DND-41 (cell line): ENCODE measurements around the gene PIEZO2.
"Not testable (repeated sequence)": the region's sequence is repeated elsewhere in the genome, so short reads cannot be mapped to it uniquely, and the experiment has no call there.

Experiments used
- ATAC-seq: fragments of 200-7000 bp; cut with Tn5 transposase; 3 replicates; pipeline ENCODE4 v1.9.1; 2021; ENCODE audit warnings: low read depth; ENCODE audit not compliant: insufficient read depth
- DNase-seq: peaks from one replicate; pipeline ENCODE4 v3.0.0-alpha.2; 2020
- H2AFZ ChIP-seq: 2 replicates; pipeline ENCODE4 v1.6.0; 2012; ENCODE audit warnings: low read depth, low read length
- H3K27ac ChIP-seq: 2 replicates; pipeline ENCODE4 v1.5.1; 2012; ENCODE audit warnings: low read length, inconsistent platforms
- H3K27me3 ChIP-seq: fragments of 200-600 bp; sonication (generic); 2 replicates; pipeline ENCODE4 v1.6.0; 2012; ENCODE audit warnings: low read length, mild to moderate bottlenecking, inconsistent platforms; ENCODE audit not compliant: insufficient read depth, poor library complexity
- H3K36me3 ChIP-seq: 2 replicates; pipeline ENCODE4 v1.5.1; 2012; ENCODE audit warnings: low read length, inconsistent platforms; ENCODE audit not compliant: insufficient read depth
- H3K4me1 ChIP-seq: 2 replicates; pipeline ENCODE4 v1.5.1; 2012; ENCODE audit warnings: mild to moderate bottlenecking, low read length; ENCODE audit not compliant: insufficient read depth
- H3K4me2 ChIP-seq: 2 replicates; pipeline ENCODE4 v1.6.0; 2012; ENCODE audit warnings: mild to moderate bottlenecking, moderate library complexity, low read length, inconsistent platforms; ENCODE audit not compliant: insufficient read depth
- H3K4me3 ChIP-seq, 2 experiments: fragments of 200-600 bp in 1 of 2; shearing (Covaris generic) in 1 of 2; 2 replicates each; pipeline ENCODE4 v1.5.1; 2012 to 2016; ENCODE audit warnings: inconsistent platforms in 2 of 2, low read length in 2 of 2, mild to moderate bottlenecking in 2 of 2, low read depth in 1 of 2, moderate library complexity in 1 of 2
- H3K79me2 ChIP-seq: 2 replicates; pipeline ENCODE4 v1.6.0; 2012; ENCODE audit warnings: low read length, inconsistent platforms; ENCODE audit not compliant: insufficient read depth
- H3K9ac ChIP-seq: 2 replicates; pipeline ENCODE4 v1.6.0; 2012; ENCODE audit warnings: low read depth, mild to moderate bottlenecking, inconsistent platforms, low read length, moderate library complexity
- H3K9me3 ChIP-seq: 2 replicates; pipeline ENCODE4 v1.5.1; 2012; ENCODE audit warnings: low read length, moderate library complexity, mild to moderate bottlenecking, inconsistent platforms; ENCODE audit not compliant: insufficient read depth, severe bottlenecking
- H4K20me1 ChIP-seq: 2 replicates; pipeline ENCODE4 v1.6.0; 2012; ENCODE audit warnings: low read length; ENCODE audit not compliant: insufficient read depth
- CTCF ChIP-seq: IDR thresholded peaks from 2 replicates; pipeline ENCODE4 v1.5.1; 2012; ENCODE audit warnings: borderline replicate concordance, low read length, moderate library complexity, mild to moderate bottlenecking; ENCODE audit not compliant: poor library complexity, severe bottlenecking; ENCODE audit errors: extremely low read depth
- EZH2 ChIP-seq: IDR thresholded peaks from 3 replicates; pipeline ENCODE4 v1.6.1; 2012; ENCODE audit warnings: borderline replicate concordance, low read depth, mild to moderate bottlenecking, moderate library complexity, low read length, inconsistent platforms; ENCODE audit not compliant: severe bottlenecking

PIEZO2 gene

DNA sequence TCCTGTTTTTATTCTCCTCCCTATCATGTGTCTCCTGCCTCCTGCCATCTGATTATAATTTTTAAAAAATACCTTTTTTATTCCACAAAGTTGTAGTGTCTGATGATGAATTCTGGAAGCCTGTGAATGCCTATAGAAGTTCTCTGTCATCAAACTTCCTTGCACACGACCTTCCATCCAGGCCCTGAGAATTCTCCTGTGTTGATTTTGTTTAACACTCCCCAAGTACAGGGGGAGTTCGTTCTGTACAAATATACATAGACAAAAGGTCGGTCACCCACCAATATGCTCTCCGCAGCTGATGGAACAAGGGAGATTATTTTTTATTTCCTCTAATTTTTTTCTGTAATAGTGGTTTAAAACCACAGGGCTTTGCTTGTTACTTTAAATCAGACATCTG lies 232.5 kb downstream of the PIEZO2 start:
- Histone ChIP-seq H4K20me1 (no peaks in the 10 kb centered on the region), H3K79me2 (no peaks in the 10 kb centered on the region), H2AFZ (no peak overlapping the region), H3K36me3 (no peaks in the 10 kb centered on the region), H3K27me3 (no peaks in the 10 kb centered on the region), H3K9ac (no peak overlapping the region), H3K4me2 (no peak overlapping the region), H3K4me3 (no peak overlapping the region), H3K9me3 (no peaks in the 10 kb centered on the region), H3K27ac (no peak overlapping the region), H3K4me1 (no peaks in the 10 kb centered on the region)
- DNase-seq: no peak
- TF ChIP-seq CTCF (no peak), EZH2 (no peak)
- ATAC-seq: no peak

DNA sequence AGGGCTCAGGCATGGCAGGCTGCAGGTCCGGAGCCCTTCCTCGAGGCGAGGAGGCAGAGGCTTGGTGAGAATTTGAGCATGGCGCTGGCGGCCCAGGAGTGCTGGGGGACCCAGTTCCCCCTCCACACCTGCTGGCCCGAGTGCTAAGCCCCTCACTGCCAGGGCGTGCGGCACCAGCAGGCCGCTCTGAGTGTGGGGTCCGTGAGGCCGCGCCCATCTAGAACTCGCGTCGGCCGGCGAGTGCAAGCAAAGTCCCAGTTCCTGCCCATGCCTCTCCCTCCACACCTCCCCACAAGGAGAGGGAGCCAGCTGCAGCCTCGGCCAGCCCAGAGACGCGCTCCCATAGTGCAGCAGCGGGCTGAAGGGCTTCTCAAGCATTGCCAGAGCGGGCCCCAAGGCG lies 233.0 kb downstream of the PIEZO2 start:
- Histone ChIP-seq H3K27me3 (no peaks in the 10 kb centered on the region), H4K20me1 (no peaks in the 10 kb centered on the region), H3K4me1 (no peaks in the 10 kb centered on the region), H3K4me3 (no peak overlapping the region), H3K36me3 (no peaks in the 10 kb centered on the region), H2AFZ (no peak overlapping the region), H3K9ac (no peak overlapping the region), H3K79me2 (no peaks in the 10 kb centered on the region), H3K27ac (no peak overlapping the region), H3K9me3 (no peaks in the 10 kb centered on the region), H3K4me2 (no peak overlapping the region)
- ATAC-seq (no peak), DNase-seq (no peak)
- TF ChIP-seq CTCF: no peak
- no peak for TF ChIP-seq EZH2

- H3K9me3 ChIP-seq: not testable (repeated sequence)
Observed at GRCh38 chr18:10915748-10916147, 233.6 kb downstream of the PIEZO2 start.

GRCh38 chr18:10914610-10915009 lies 234.8 kb downstream of the PIEZO2 start:
- H3K27me3 ChIP-seq, H3K4me1 ChIP-seq, H4K20me1 ChIP-seq, DNase-seq, H2AFZ ChIP-seq, H3K4me2 ChIP-seq, H3K27ac ChIP-seq, H3K36me3 ChIP-seq, H3K9ac ChIP-seq, H3K4me3 ChIP-seq, H3K9me3 ChIP-seq, ATAC-seq, H3K79me2 ChIP-seq: not testable (repeated sequence)

More at GRCh38 chr18:10915748-10916147, 233.6 kb downstream of the PIEZO2 start:
- not testable (repeated sequence) for ATAC-seq, H2AFZ ChIP-seq, H3K27ac ChIP-seq, H3K4me3 ChIP-seq, DNase-seq, H3K36me3 ChIP-seq, H4K20me1 ChIP-seq, H3K4me2 ChIP-seq, H3K27me3 ChIP-seq, H3K4me1 ChIP-seq, H3K9ac ChIP-seq, H3K79me2 ChIP-seq

GRCh38 chr18:10913919-10914318 lies 235.4 kb downstream of the PIEZO2 start:
- Histone ChIP-seq H3K27ac (no peak overlapping the region), H4K20me1 (no peaks in the 10 kb centered on the region), H3K36me3 (no peaks in the 10 kb centered on the region), H3K79me2 (no peaks in the 10 kb centered on the region), H3K4me2 (no peak overlapping the region), H3K27me3 (no peaks in the 10 kb centered on the region), H3K4me1 (no peaks in the 10 kb centered on the region), H2AFZ (no peak overlapping the region), H3K9me3 (no peaks in the 10 kb centered on the region), H3K9ac (no peak overlapping the region), H3K4me3 (no peak overlapping the region)
- no peak for TF ChIP-seq EZH2
- no peak for TF ChIP-seq CTCF
- ATAC-seq: no peak
- no peak for DNase-seq
